Activated naive CD4-positive, alpha-beta T cell treated with anti-CD3 and anti-CD28 coated beads, Interleukin-2, amount 10 ng/mL, durations not matched to agents 7 days and 5 days (primary cell): Measurements from ENCODE around the gene ANAPC5.

Experiments used
- CTCF ChIA-PET: fragments of 350-600 bp; sonication (Branson Sonifier 250); formaldehyde crosslinking; loops from one replicate; lab custom pipeline; 2021; ENCODE audit warnings: antibody characterized with exemption; lab: Charles Lee
- DNase-seq: peaks from one replicate; pipeline ENCODE4 v3.0.0-alpha.2; 2020
- H3K27ac Mint-ChIP-seq: one replicate; pipeline ENCODE4 v1.8.0; 2021; ENCODE audit warnings: mild to moderate bottlenecking, moderate library complexity, mixed read lengths
- H3K27me3 Mint-ChIP-seq: one replicate; pipeline ENCODE4 v1.8.0; 2021; ENCODE audit warnings: mild to moderate bottlenecking, mixed read lengths
- H3K36me3 Mint-ChIP-seq: one replicate; pipeline ENCODE4 v1.8.0; 2021; ENCODE audit warnings: mixed read lengths
- H3K4me1 Mint-ChIP-seq: one replicate; pipeline ENCODE4 v1.8.0; 2021; ENCODE audit warnings: mixed read lengths
- H3K4me3 Mint-ChIP-seq: one replicate; pipeline ENCODE4 v1.8.0; 2021; ENCODE audit warnings: mild to moderate bottlenecking, moderate library complexity, mixed read lengths
- H3K9me3 Mint-ChIP-seq: one replicate; pipeline ENCODE4 v1.8.0; 2021; ENCODE audit warnings: mixed read lengths

ANAPC5 gene

DNA sequence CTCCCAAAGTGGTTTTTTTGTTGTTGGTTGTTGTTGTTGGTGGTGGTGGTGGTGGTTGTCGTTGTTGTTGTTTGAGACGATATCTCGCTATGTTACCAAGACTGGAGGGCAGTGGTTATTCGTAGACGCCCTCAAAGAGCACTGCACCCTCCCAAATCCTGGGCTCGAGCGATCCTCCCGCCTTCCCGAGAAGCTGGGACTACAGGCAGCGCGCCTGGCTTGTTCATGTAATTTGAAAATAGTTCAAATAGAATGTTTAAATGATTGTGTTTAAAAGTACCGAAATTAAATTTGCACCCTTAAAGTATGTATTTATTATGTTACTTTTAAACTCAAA is 439 bp upstream of the ANAPC5 start:
- Mint-ChIP-seq H3K36me3 (peaks cover 9% of the 10 kb centered on the region), H3K4me3 (peak overlapping the region; percentile 90)

GRCh38 chr12:121346747-121347146 is 5.5 kb downstream of the ANAPC5 start:
- DNase-seq: no peak
- H3K4me3 Mint-ChIP-seq: no peak overlapping the region
- no peak overlapping the region for H3K27ac Mint-ChIP-seq
- peaks cover 43% of the 10 kb centered on the region for H3K36me3 Mint-ChIP-seq
- CTCF ChIA-PET: interaction anchor here (0.5 to 2.1 kb wide), 2 partner anchors 12 to 153 kb away, joined by 4 to 9 read pairs; no protein-coding TSS in a partner anchor
- no peaks in the 10 kb centered on the region for H3K27me3 Mint-ChIP-seq
- peaks cover 36% of the 10 kb centered on the region for H3K4me1 Mint-ChIP-seq
- H3K9me3 Mint-ChIP-seq: no peaks in the 10 kb centered on the region

More for the DNA sequence above, 439 bp upstream of the ANAPC5 start:
- no peaks in the 10 kb centered on the region for H3K9me3 Mint-ChIP-seq
- H3K4me1 Mint-ChIP-seq: peaks cover 31% of the 10 kb centered on the region
- CTCF ChIA-PET: interaction anchor here (1.1 kb wide), 1 partner anchor 17 kb away, joined by 3 read pairs; no protein-coding TSS in a partner anchor
- peaks cover 23% of the 10 kb centered on the region for H3K27me3 Mint-ChIP-seq
- H3K27ac Mint-ChIP-seq: peak overlapping the region; percentile 94
- no peak for DNase-seq

GRCh38 chr12:121345151-121345815 is 6.9 kb downstream of the ANAPC5 start:
- H3K27me3 Mint-ChIP-seq: no peaks in the 10 kb centered on the region
- DNase-seq: no peak
- no peaks in the 10 kb centered on the region for H3K9me3 Mint-ChIP-seq
- H3K27ac Mint-ChIP-seq: peak overlapping the region; percentile 47
- H3K4me3 Mint-ChIP-seq: no peak overlapping the region
- peaks cover 50% of the 10 kb centered on the region for H3K36me3 Mint-ChIP-seq
- CTCF ChIA-PET: no interaction called here
- H3K4me1 Mint-ChIP-seq: peaks cover 28% of the 10 kb centered on the region

DNA sequence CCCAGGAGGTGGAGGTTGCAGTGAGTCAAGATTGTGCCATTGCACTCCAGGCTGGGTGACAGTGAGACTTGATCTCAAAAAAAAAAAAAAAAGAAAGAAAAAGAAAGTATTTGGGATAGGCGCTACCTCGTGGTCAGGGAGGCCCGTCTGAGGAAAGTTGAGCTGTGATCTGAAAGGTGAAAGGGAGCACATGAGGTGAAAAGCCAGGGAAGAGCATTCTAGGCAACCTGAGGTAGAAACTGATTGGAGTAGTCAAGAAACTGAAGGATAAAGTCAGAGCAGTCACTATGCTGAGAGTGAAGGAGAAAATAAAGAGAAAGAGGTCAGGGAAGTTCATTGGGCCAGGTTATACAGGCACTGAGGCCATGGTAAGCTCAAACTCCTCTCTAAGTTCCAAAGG is 7.7 kb downstream of the ANAPC5 start:
- Mint-ChIP-seq H3K27ac (peak overlapping the region; percentile 45), H3K36me3 (peaks cover 55% of the 10 kb centered on the region), H3K27me3 (no peaks in the 10 kb centered on the region), H3K9me3 (no peaks in the 10 kb centered on the region), H3K4me1 (peaks cover 31% of the 10 kb centered on the region), H3K4me3 (no peak overlapping the region)
- CTCF ChIA-PET: no interaction called here
- no peak for DNase-seq

GRCh38 chr12:121337416-121337815 is 14.8 kb downstream of the ANAPC5 start:
- CTCF ChIA-PET: interaction anchor here (0.7 to 5.7 kb wide), 3 partner anchors 100 to 108 kb away, joined by 3 to 69 read pairs (median 3); no protein-coding TSS in a partner anchor
- peaks cover 47% of the 10 kb centered on the region for H3K36me3 Mint-ChIP-seq
- H3K9me3 Mint-ChIP-seq: no peaks in the 10 kb centered on the region
- H3K4me3 Mint-ChIP-seq: no peak overlapping the region
- H3K4me1 Mint-ChIP-seq: peaks cover 11% of the 10 kb centered on the region
- H3K27ac Mint-ChIP-seq: no peak overlapping the region
- no peaks in the 10 kb centered on the region for H3K27me3 Mint-ChIP-seq
- DNase-seq: no peak

- peaks cover 3% of the 10 kb centered on the region for H3K4me1 Mint-ChIP-seq
- H3K9me3 Mint-ChIP-seq: no peaks in the 10 kb centered on the region
- no peak for DNase-seq
- no peak overlapping the region for H3K27ac Mint-ChIP-seq
- no peak overlapping the region for H3K4me3 Mint-ChIP-seq
- CTCF ChIA-PET: interaction anchor here (0.6 to 5.7 kb wide), 19 partner anchors 10 to 235 kb away, joined by 3 to 69 read pairs (median 4); partner anchors contain the start of gene RNF34
- H3K36me3 Mint-ChIP-seq: peaks cover 53% of the 10 kb centered on the region
- H3K27me3 Mint-ChIP-seq: no peaks in the 10 kb centered on the region
These were observed 17.5 kb downstream of the ANAPC5 start for GRCh38 chr12:121334513-121335343.

- Mint-ChIP-seq H3K27ac (no peak overlapping the region), H3K36me3 (peaks cover 57% of the 10 kb centered on the region), H3K27me3 (no peaks in the 10 kb centered on the region), H3K9me3 (no peaks in the 10 kb centered on the region), H3K4me1 (no peaks in the 10 kb centered on the region), H3K4me3 (no peak overlapping the region)
- CTCF ChIA-PET: interaction anchor here (1.1 to 5.7 kb wide), 7 partner anchors 11 to 109 kb away, joined by 3 to 69 read pairs (median 6); partner anchors contain the start of gene RNF34
- DNase-seq: no peak
These were observed 18.5 kb downstream of the ANAPC5 start for GRCh38 chr12:121333747-121334146.

GRCh38 chr12:121331248-121331647 is 21.0 kb downstream of the ANAPC5 start:
- Mint-ChIP-seq H3K36me3 (peaks cover 73% of the 10 kb centered on the region), H3K27ac (no peak overlapping the region), H3K27me3 (no peaks in the 10 kb centered on the region), H3K4me3 (no peak overlapping the region), H3K9me3 (no peaks in the 10 kb centered on the region), H3K4me1 (peaks cover 3% of the 10 kb centered on the region)
- CTCF ChIA-PET: interaction anchor here (1.0 to 1.9 kb wide), 4 partner anchors 110 to 115 kb away, joined by 3 to 5 read pairs (median 4); no protein-coding TSS in a partner anchor
- no peak for DNase-seq

GRCh38 chr12:121330692-121331091 is 21.5 kb downstream of the ANAPC5 start:
- H3K4me3 Mint-ChIP-seq: no peak overlapping the region
- no peaks in the 10 kb centered on the region for H3K27me3 Mint-ChIP-seq
- peaks cover 3% of the 10 kb centered on the region for H3K4me1 Mint-ChIP-seq
- no peak overlapping the region for H3K27ac Mint-ChIP-seq
- CTCF ChIA-PET: interaction anchor here (1.3 to 1.9 kb wide), 2 partner anchors 110 to 112 kb away, joined by 5 read pairs; no protein-coding TSS in a partner anchor
- peaks cover 77% of the 10 kb centered on the region for H3K36me3 Mint-ChIP-seq
- H3K9me3 Mint-ChIP-seq: no peaks in the 10 kb centered on the region
- no peak for DNase-seq

- Mint-ChIP-seq H3K4me1 (peaks cover 3% of the 10 kb centered on the region), H3K4me3 (no peak overlapping the region), H3K27me3 (no peaks in the 10 kb centered on the region), H3K27ac (no peak overlapping the region), H3K9me3 (no peaks in the 10 kb centered on the region), H3K36me3 (peaks cover 72% of the 10 kb centered on the region)
- no peak for DNase-seq
- CTCF ChIA-PET: interaction anchor here (1.3 kb wide), 1 partner anchor 113 kb away, joined by 5 read pairs; no protein-coding TSS in a partner anchor
These were observed 22.0 kb downstream of the ANAPC5 start for GRCh38 chr12:121330195-121330594.

GRCh38 chr12:121328620-121329019 is 23.6 kb downstream of the ANAPC5 start:
- H3K27me3 Mint-ChIP-seq: no peaks in the 10 kb centered on the region
- H3K9me3 Mint-ChIP-seq: no peaks in the 10 kb centered on the region
- peaks cover 73% of the 10 kb centered on the region for H3K36me3 Mint-ChIP-seq
- no peak overlapping the region for H3K27ac Mint-ChIP-seq
- peaks cover 3% of the 10 kb centered on the region for H3K4me1 Mint-ChIP-seq
- H3K4me3 Mint-ChIP-seq: no peak overlapping the region
- CTCF ChIA-PET: no interaction called here
- DNase-seq: no peak

DNA sequence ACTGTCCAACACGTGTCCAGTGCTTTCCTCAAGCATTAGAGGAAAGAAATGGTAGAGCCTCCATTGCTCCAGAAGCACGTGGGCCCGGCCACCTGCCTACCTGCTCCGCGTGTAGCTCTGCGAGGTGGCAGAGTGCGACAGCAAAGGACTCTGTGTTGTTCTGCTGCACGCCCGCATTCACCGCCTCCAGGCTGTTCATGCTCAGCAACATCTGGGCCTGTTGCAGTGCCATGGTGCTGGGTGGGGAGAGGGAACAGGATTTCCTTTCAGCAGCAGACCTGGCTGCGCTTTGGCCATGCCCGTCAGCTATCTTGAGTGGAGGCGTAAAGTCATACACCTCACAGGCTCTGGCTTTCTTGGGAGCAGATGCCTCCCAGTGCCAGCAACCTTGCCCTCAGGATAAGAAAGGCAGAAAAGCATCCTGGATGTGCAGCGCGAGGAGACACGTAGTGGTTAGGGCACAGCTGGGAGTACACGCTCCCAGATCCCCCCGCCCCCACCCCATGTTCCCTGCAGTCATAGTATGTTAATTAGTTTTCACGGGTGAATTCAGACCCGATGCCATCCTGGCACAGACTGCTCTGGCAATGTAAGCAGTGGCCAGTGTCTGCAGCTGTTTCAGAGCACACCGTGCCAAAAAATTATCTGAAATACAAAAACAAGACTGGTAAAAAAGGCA is 25.1 kb downstream of the ANAPC5 start:
- CTCF ChIA-PET: interaction anchor here (1.1 kb wide), 1 partner anchor 12 kb away, joined by 3 read pairs; no protein-coding TSS in a partner anchor
- Mint-ChIP-seq H3K27ac (peak overlapping the region; percentile 56), H3K36me3 (peaks cover 72% of the 10 kb centered on the region), H3K4me1 (peaks cover 3% of the 10 kb centered on the region), H3K9me3 (no peaks in the 10 kb centered on the region), H3K4me3 (no peak overlapping the region), H3K27me3 (no peaks in the 10 kb centered on the region)
- DNase-seq: no peak

GRCh38 chr12:121325922-121326396 is 26.3 kb downstream of the ANAPC5 start:
- peak overlapping the region; percentile 6 for H3K27ac Mint-ChIP-seq
- H3K4me3 Mint-ChIP-seq: no peak overlapping the region
- DNase-seq: no peak
- CTCF ChIA-PET: interaction anchor here (2.8 kb wide), 1 partner anchor 9 kb away, joined by 14 read pairs; no protein-coding TSS in a partner anchor
- H3K9me3 Mint-ChIP-seq: no peaks in the 10 kb centered on the region
- H3K36me3 Mint-ChIP-seq: peaks cover 65% of the 10 kb centered on the region
- H3K4me1 Mint-ChIP-seq: peaks cover 3% of the 10 kb centered on the region
- no peaks in the 10 kb centered on the region for H3K27me3 Mint-ChIP-seq
